Activated gamma-delta T cell treated with anti-CD3 and anti-CD28 coated beads, Interleukin-2, amount 50 U/mL, for 16 hours (primary cell): ENCODE results near the gene ANAPC1.
"Not testable (repeated sequence)": the region's sequence is repeated elsewhere in the genome, so short reads cannot be mapped to it uniquely, and the experiment has no call there.

Experiments
- DNase-seq: peaks from one replicate; pipeline ENCODE4 v3.0.0-alpha.2; 2020; ENCODE audit warnings: low read depth

Gene ANAPC1

DNA sequence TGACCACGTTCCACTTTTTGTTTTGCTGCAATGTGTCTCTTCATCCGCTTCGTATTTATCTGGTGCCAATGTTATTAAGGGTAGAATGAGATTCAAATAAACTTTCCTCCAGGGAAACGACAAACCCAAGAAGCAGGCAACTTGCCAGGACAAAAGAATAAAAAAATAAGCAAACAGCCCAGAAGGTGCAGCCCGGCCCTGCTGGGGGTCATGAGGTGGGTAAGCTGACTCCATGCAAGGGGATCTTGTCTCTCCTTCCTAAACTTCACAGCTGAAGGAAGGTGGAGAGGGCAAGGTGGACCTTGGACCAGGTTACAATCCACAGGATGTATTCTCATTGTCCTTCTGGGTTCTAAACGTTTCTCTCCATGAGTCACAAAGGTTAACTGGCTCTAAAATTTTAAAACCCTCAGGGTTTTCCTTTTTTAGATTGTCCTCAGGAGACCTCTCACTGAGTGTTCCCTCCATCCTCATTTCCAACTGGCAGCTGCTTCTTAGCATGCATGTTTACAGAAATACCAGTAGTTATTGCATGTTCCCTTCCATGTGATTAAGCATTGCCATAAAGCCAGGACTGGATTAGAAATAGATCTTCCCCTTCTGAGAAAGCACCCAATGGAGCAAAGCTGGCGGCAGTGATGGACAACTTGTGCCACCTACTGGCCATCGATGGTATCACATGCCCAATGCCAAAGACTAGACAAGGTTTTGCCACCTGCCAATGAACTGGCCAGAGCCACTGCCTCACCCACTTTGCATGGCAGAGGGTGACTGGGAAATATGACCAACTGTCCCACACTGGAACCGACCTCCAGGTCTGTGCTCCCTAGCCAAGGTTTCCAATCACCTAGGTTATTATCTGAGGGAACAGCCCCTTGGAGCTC lies 147.9 kb downstream of the ANAPC1 start:
- not testable (repeated sequence) for DNase-seq

DNA sequence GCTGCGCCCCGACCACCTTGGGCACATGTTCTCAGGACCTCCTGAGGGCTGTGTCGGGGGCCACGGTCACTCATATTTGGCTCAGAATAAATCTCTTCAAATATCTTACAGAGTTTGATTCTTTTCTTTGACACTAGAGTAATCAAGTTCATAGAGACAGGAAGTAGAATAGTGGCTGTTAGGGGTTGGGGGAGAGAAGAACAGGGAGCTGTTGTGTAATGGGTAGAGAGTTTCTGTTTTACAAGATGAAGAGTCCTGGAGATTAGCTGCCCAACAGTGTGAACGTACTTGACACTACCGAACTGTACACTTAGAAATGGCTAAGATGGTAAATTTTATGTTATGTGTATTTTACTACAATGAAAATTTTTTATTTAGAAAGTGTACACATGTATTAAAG lies 148.6 kb downstream of the ANAPC1 start:
- DNase-seq = not testable (repeated sequence)

DNA sequence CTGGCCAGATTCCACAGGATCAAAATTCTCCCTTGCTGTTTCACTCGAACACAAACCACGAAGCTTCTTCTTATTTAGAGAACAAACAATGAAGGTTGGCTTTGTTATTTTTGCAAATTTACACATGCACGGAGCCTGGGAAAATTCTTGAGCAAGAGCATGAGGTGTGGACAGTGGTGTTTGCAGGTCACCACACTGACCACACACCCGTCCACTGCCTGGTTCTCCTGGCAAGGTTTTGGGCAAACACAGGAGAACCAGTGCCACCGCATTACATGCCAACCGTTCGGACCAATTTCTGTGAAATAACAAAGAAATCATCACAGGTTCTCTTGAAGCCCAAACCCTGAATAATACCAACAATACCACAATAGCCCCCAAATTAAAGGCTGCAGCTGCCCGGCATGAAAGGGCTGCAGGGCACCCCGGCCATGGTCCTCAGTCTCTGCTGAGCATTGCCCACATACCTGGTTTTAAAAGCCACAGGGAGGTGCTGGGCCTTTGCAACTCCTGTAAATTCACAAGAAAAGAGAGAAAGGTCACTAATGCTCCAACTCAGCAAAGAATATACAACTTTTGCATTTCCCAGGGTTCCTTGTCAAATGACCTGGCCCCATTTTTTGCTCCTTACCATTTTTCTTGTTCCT lies 154.1 kb downstream of the ANAPC1 start:
- not testable (repeated sequence) for DNase-seq

DNA sequence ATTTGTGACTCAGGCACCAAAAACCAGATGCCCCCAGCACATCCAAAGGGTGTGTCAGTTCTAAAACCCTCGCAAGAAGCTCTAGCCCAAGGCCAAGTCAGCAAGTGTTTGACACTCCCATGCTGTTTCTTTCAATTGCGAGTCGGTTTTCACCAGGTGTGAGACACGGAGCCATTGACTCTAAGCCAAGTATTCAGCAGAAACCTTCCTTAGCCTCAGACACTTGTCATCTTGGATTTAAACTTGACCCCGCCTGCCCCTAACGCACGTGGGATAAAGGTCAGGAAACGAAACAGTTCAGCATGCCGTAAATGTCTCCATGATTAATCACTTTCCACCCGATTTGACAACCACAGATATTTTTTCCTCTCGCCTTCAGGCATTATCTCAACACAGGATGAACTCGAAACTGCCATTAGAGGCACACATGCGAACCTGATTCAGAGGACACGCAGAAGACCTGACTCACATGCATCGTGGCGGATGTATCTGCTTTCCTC lies 156.3 kb downstream of the ANAPC1 start:
- DNase-seq = not testable (repeated sequence)

DNA sequence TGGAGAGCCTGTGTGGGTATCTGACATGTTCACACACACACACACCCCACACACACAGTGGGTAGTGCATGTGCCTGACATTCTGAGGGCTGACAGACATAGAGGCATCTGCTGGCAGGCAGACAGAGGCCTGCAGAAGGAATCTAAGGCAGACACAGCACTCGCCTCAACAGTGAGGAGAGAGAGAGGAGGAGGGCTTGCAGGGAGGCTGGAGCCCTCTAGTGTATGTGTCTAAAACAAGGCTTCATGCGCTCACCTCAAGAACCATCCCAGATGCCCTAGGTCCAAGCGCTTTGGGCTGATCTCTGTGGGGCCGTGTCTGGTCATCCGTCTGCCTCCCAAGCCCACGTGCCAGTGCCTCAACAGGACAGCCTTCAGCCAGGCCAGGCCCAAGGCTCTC lies 158.3 kb downstream of the ANAPC1 start:
- DNase-seq = not testable (repeated sequence)

DNA sequence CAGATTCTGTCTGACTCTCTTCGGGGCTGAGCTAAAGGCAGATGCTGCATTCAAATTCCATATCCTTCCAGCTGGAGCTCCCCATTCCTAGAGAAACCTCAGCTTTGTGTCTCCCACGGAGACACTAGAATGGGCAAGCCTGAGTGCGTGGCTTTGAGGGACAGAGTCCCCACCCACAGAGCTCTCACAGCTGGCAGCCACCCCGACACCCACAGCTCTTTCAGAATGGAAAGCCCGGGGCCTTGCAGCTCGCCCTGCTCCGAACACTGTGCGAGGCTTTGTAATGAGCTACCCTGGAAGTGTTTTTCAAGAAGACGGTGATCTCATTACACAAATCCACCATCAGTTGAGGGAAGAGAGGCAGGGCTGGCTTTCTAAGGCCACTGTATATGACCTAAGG lies 164.4 kb downstream of the ANAPC1 start:
- DNase-seq = not testable (repeated sequence)
